Immature natural killer cell (primary cell): ENCODE measurements around the gene CDH13. TPM values are rescaled to one million over a fixed set of nuclear protein-coding genes. Genes with fewer than 3 reads are reported as not detected.

Experiments used
- DNase-seq, 3 donors: peaks; one replicate each; pipeline ENCODE4 v3.0.0; 2022; ENCODE audit warnings: mixed read lengths in 1 of 3
- H3K27ac Mint-ChIP-seq, 6 donors: one replicate each; pipeline ENCODE4 v1.8.0; 2020; ENCODE audit warnings: mixed read lengths in 6 of 6, mild to moderate bottlenecking in 5 of 6, inconsistent platforms in 4 of 6, moderate library complexity in 3 of 6
- H3K27me3 Mint-ChIP-seq, 3 donors: one replicate each; pipeline ENCODE4 v1.8.0; 2020 to 2021; ENCODE audit warnings: low read depth in 3 of 3, mild to moderate bottlenecking in 3 of 3, mixed read lengths in 3 of 3, moderate library complexity in 3 of 3, inconsistent platforms in 1 of 3
- H3K36me3 Mint-ChIP-seq, 3 donors: one replicate each; pipeline ENCODE4 v1.8.0; 2020; ENCODE audit warnings: mixed read lengths in 3 of 3, inconsistent platforms in 2 of 3, mild to moderate bottlenecking in 2 of 3
- H3K4me1 Mint-ChIP-seq, 2 donors: one replicate each; pipeline ENCODE4 v1.8.0; 2020; ENCODE audit warnings: inconsistent platforms in 2 of 2, mild to moderate bottlenecking in 2 of 2, mixed read lengths in 2 of 2, moderate library complexity in 1 of 2
- H3K4me3 Mint-ChIP-seq, 5 donors: one replicate each; pipeline ENCODE4 v1.8.0; 2020; ENCODE audit warnings: mild to moderate bottlenecking in 5 of 5, mixed read lengths in 5 of 5, inconsistent platforms in 3 of 5, moderate library complexity in 3 of 5
- H3K9me3 Mint-ChIP-seq, 6 donors: one replicate each; pipeline ENCODE4 v1.8.0; 2020; ENCODE audit warnings: mild to moderate bottlenecking in 6 of 6, mixed read lengths in 6 of 6, inconsistent platforms in 4 of 6, moderate library complexity in 3 of 6
- polyA plus RNA-seq, 3 donors: library from polyadenylated mRNA; unstranded; fragments of 300-500 nt; fragmentation: Illumina TruSeq; gene quantifications; one replicate each; pipeline ENCODE4 v1.2.3, GENCODE V29; 2021

Gene CDH13
- polyA plus RNA-seq, 3 donors from 2014 or later, result not detected

DNA sequence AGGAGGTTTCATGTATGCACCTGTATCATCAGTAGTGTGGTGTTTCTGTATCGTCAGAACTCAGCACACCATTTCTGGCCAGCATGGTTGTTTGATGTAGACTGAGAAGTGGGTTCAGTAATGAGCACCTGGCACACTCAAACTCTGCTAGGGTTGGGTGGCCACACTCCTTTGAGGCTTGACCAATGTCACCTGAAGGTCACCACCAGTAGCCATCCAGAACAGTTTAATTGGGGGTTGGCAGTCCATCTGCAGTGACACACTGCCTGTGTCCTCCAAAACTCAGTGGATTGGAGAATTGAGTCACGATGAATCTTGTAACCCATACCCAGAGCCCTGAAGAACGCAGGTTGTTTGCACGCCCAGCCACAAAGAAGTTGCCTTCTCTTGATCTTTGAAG is 1094.2 kb downstream of the CDH13 start:
- Mint-ChIP-seq H3K9me3 (peaks cover 0 to 2% (median 0%) of the 10 kb centered on the region in 6 donors), H3K4me3 (no peak overlapping the region), H3K36me3 (no peaks in the 10 kb centered on the region), H3K27ac (no peak overlapping the region), H3K27me3 (peaks cover 0 to 3% (median 2%) of the 10 kb centered on the region in 3 donors), H3K4me1 (peaks cover 0 to under 1% of the 10 kb centered on the region in 2 donors)
- DNase-seq, result no peak

DNA sequence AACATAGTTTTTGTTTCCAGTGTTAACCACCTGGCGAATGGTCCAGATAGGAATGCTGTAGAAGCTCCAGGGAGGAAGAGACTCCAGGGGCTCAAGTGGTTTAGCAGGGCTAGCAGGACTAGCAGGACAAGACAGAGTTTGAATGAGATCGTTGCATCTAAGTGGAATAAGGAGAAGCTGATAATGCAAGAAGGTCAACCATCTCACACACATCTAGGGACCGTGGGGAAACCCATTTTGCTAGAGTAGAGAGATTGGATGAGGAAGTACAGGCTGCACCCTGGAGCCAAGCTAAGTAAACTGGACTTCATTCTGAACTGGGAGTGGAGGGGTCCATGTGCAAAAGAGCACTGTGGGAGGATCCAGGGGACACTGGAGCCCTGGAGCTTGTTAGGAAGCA is 1094.9 kb downstream of the CDH13 start:
- no peak overlapping the region for H3K4me3 Mint-ChIP-seq
- H3K27ac Mint-ChIP-seq, result no peak overlapping the region
- peaks cover under 1 to 7% of the 10 kb centered on the region in 2 donors for H3K4me1 Mint-ChIP-seq

DNA sequence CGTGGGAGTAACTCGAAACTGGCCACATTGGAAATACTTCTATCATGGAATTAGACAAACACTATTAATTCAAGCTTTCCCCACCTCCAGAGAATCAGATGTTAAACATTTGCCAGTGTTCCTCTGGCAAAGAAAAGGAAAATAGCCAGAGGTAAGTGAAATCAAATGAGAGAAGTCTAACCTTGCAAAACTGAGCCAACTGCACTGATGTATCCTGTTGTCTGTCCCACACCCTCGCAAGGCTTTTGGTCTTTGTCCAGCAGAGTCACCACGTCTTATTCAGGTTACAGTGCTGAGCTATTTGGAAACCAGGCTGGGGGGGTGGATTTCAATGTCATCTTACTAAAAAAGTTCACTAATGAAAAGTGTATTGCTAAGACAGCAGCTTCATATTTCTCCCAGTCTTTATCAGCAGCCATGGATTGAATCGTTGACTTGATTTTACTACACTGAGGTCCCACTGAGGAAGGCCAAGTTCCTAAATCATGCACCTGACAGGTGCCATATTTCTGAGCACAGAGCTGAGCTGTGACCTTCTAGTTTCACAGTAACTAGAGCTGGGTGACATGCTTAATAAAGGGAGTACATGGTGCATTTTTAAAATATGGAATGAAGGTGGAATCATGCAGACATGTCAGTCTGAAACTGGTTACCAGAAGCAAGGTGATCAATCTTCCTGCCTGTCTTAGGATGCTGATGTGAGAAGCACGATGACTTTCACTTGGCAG is 1095.9 kb downstream of the CDH13 start:
- Mint-ChIP-seq H3K27ac (no peak overlapping the region), H3K4me3 (no peak overlapping the region)

More for the DNA sequence above, 1094.9 kb downstream of the CDH13 start:
- Mint-ChIP-seq H3K9me3 (peaks cover 0 to 2% (median 0%) of the 10 kb centered on the region in 6 donors), H3K27me3 (peaks cover 2 to 3% (median 2%) of the 10 kb centered on the region in 3 donors), H3K36me3 (no peaks in the 10 kb centered on the region)
- DNase-seq, result no peak

DNA sequence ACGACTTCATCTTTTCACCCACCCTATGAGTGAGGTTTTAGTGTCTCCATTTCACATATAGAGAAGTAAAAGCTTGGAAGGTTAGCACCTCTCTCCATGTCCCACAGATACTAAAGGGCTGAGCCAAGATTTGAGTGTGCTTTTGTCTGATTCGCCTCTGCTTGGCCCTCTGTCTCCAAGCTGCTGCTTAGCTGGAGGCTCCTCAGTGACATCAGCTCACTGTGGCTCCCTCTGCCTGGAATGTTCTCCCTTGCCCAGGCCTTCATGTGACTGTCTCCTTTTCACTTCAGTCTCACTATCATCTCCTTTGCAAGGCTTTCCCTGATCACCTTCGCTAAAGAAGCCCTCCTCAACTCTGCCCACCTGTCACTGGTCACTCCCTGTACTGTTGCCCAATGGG is 1096.5 kb downstream of the CDH13 start:
- no peak for DNase-seq
- no peaks in the 10 kb centered on the region for H3K36me3 Mint-ChIP-seq

More for the DNA sequence above, 1095.9 kb downstream of the CDH13 start:
- H3K9me3 Mint-ChIP-seq, result peaks cover 0 to 2% (median 0%) of the 10 kb centered on the region in 6 donors
- H3K27me3 Mint-ChIP-seq, result peaks cover 2 to 3% (median 2%) of the 10 kb centered on the region in 3 donors
- no peak for DNase-seq
- H3K4me1 Mint-ChIP-seq, result peaks cover 8 to 16% of the 10 kb centered on the region in 2 donors
- H3K36me3 Mint-ChIP-seq, result no peaks in the 10 kb centered on the region

DNA sequence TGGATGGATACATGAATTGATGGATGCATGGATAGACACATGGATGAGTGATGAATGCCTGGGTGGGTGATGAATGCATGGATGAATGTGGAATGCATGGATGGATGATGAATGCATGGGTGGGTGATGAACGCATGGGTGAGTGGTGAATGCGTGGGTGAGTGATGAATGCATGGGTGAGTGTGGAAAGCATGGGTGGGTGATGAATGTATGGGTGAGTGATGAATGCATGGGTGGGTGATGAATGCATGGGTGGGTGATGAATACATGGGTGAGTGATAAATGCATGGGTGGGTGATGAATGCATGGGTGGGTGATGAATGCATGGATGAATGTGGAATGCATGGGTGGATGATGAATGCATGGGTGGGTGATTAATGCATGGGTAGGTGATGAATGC is 1097.1 kb downstream of the CDH13 start:
- Mint-ChIP-seq H3K4me3 (no peak overlapping the region), H3K4me1 (peaks cover 8 to 17% of the 10 kb centered on the region in 2 donors), H3K9me3 (peaks cover 0 to 2% (median 0%) of the 10 kb centered on the region in 6 donors), H3K27ac (no peak overlapping the region), H3K27me3 (peaks cover 2 to 3% (median 2%) of the 10 kb centered on the region in 3 donors), H3K36me3 (no peaks in the 10 kb centered on the region)
- DNase-seq, result no peak

More for the DNA sequence above, 1096.5 kb downstream of the CDH13 start:
- Mint-ChIP-seq H3K27ac (no peak overlapping the region), H3K9me3 (peaks cover 0 to 2% (median 0%) of the 10 kb centered on the region in 6 donors), H3K4me1 (peaks cover 8 to 17% of the 10 kb centered on the region in 2 donors), H3K27me3 (peaks cover 2 to 3% (median 2%) of the 10 kb centered on the region in 3 donors), H3K4me3 (no peak overlapping the region)

DNA sequence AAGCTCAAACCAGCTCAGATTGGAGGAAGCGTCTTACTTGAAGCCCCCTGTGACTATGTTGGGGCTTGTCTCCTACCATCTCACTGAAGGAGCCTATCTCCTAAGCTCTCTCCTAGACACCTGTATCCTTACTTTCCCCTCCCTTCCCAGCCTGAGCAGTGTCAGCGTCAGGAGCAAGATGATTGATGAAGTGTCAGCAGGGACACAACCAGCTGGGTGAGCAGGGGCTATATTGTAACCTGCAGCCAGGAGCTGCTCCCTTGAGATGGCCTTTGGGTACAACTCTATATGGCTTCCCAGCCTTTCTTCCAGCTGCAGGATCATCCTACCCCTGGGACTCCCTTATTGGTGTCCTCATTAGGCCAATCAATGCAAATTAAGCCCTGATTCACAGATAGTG is 1097.8 kb downstream of the CDH13 start:
- DNase-seq, result no peak
- Mint-ChIP-seq H3K36me3 (no peaks in the 10 kb centered on the region), H3K4me1 (peaks cover 8 to 17% of the 10 kb centered on the region in 2 donors), H3K4me3 (no peak overlapping the region), H3K27me3 (peaks cover 2 to 3% (median 2%) of the 10 kb centered on the region in 3 donors), H3K27ac (no peak overlapping the region), H3K9me3 (peaks cover 0 to 2% (median 0%) of the 10 kb centered on the region in 6 donors)

DNA sequence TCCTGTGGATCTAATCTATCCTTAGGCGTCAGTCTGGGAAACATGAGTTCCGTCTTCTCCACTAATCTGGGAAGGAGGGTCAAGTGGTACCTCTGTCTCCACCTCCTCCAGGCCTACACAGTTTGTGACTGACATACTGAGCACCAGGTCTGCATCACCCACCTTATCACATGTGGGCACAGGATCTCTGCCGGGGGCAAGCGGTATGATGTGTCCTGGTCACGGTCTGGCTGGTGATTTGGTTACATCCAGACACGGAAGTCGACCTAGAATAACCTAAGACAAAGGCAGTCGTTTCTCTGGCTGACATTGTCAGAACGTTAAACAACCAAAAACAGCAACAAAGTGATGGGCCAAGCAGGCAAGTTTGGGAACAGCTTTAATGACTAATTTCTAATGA is 1098.5 kb downstream of the CDH13 start:
- no peak for DNase-seq
- no peak overlapping the region for H3K27ac Mint-ChIP-seq
- no peaks in the 10 kb centered on the region for H3K9me3 Mint-ChIP-seq
- peaks cover 8 to 17% of the 10 kb centered on the region in 2 donors for H3K4me1 Mint-ChIP-seq
- no peaks in the 10 kb centered on the region for H3K36me3 Mint-ChIP-seq
- H3K27me3 Mint-ChIP-seq, result peaks cover 2 to 3% (median 2%) of the 10 kb centered on the region in 3 donors
- no peak overlapping the region for H3K4me3 Mint-ChIP-seq

DNA sequence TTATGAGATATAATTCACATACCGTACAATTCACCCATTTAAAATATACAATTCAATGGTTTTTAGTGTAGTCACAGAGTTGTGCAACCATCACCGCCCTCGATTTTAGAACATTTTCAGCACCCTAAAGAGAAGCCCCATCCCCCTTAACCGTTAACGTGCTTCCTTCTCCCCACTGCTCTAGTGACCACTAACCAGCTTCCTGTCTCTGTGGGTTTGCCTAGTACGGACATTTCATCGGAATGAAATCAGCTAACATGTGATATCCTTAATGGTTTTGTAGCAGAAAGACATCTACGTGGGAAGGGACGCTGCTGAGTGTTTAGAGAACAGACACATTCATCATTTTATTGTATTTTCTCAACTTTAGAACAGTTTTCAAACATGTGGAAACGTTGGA is 1100.2 kb downstream of the CDH13 start:
- Mint-ChIP-seq H3K27me3 (peaks cover 2 to 5% (median 3%) of the 10 kb centered on the region in 3 donors), H3K27ac (peak overlapping the region in 1 of 6 donors; percentile 34), H3K36me3 (no peaks in the 10 kb centered on the region), H3K4me3 (peak overlapping the region in 3 of 5 donors; percentile 22 to 43 (median 35)), H3K9me3 (peaks cover 0 to 5% (median 0%) of the 10 kb centered on the region in 6 donors), H3K4me1 (peaks cover 8 to 17% of the 10 kb centered on the region in 2 donors)
- DNase-seq, result peak in 1 of 3 donors; percentile 0

DNA sequence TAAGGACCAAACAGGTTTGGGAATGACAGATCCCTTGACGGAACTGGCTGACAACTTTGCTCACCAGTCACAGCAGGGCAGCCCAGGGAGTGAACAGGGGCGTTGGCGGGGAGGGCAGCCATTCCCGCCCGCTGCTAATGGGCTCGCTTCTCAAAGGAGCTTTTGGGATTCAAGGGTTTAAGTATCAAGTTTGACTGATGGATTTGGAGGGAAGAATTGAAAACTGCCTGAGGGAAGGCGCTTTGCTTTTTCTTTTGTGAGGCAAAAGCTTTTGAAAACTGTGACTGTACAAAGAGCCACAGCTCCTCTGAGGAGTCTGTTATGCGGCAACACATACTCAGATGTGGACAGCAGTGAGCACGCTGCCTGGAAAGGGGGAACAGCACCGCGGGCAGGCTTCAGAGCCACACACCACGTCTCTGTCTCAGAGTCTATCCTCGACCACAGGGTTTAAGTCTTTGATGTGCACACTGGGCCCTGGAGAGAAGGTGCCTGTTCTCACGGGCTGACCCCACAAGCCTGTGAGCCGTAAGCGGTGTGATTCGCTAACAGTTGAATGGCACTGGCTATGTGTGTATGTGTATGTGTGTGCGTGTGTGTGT is 1101.1 kb downstream of the CDH13 start:
- Mint-ChIP-seq H3K27ac (no peak overlapping the region), H3K4me1 (peaks cover 8 to 17% of the 10 kb centered on the region in 2 donors), H3K4me3 (peak overlapping the region in 1 of 5 donors; percentile 4), H3K36me3 (no peaks in the 10 kb centered on the region), H3K27me3 (peaks cover 2 to 5% (median 3%) of the 10 kb centered on the region in 3 donors), H3K9me3 (peaks cover 0 to 7% (median 0%) of the 10 kb centered on the region in 6 donors)
- DNase-seq, result no peak

DNA sequence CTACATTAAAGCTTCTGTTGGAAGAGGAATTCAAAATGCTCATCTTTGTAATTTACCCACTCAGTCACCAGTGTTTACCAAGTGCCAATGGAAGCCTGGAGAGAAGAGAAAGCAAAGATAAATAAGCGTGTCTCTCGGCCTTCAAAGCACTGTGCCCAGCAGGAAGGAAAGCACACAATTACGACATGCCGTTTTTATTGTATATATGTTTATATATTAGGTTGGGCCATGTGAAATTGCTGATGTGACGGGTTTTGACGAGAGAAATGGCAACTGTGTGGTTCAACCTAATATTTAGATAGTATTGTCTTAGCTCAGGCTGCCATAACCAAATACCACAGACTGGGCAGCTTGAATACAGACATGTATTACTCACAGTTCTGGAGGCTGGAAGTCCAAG is 1101.7 kb downstream of the CDH13 start:
- H3K4me3 Mint-ChIP-seq, result peak overlapping the region in 1 of 5 donors; percentile 4
- peaks cover 0 to 7% (median 0%) of the 10 kb centered on the region in 6 donors for H3K9me3 Mint-ChIP-seq
- peaks cover 2 to 5% (median 3%) of the 10 kb centered on the region in 3 donors for H3K27me3 Mint-ChIP-seq
- H3K36me3 Mint-ChIP-seq, result no peaks in the 10 kb centered on the region
- peaks cover 8 to 17% of the 10 kb centered on the region in 2 donors for H3K4me1 Mint-ChIP-seq
- no peak overlapping the region for H3K27ac Mint-ChIP-seq
- no peak for DNase-seq

DNA sequence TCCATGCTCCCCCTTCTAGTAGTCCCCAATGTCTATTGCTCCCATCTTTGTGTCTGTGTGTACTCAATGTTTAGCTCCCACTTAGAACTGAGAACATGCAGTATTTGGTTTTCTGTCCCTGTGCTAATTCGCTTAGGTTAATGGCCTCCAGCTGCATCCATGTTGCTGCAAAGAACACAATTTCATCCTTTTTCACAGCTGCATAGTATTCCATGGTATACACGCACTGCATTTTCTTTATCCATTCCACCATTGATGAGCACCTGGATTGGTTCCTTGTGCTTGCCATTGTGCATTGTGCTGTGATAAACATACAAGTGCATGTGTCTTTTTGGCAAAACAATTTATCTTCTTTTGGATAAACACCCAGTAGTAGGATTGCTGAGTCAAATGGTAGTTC is 1104.0 kb downstream of the CDH13 start:
- H3K27me3 Mint-ChIP-seq, result peaks cover 2 to 3% (median 2%) of the 10 kb centered on the region in 3 donors
- peaks cover 9 to 22% (median 15%) of the 10 kb centered on the region in 6 donors for H3K9me3 Mint-ChIP-seq
- H3K27ac Mint-ChIP-seq, result no peak overlapping the region
- peaks cover 8 to 17% of the 10 kb centered on the region in 2 donors for H3K4me1 Mint-ChIP-seq
- H3K36me3 Mint-ChIP-seq, result peaks cover 0 to 4% (median 4%) of the 10 kb centered on the region in 3 donors
- no peak overlapping the region for H3K4me3 Mint-ChIP-seq
- DNase-seq, result no peak

DNA sequence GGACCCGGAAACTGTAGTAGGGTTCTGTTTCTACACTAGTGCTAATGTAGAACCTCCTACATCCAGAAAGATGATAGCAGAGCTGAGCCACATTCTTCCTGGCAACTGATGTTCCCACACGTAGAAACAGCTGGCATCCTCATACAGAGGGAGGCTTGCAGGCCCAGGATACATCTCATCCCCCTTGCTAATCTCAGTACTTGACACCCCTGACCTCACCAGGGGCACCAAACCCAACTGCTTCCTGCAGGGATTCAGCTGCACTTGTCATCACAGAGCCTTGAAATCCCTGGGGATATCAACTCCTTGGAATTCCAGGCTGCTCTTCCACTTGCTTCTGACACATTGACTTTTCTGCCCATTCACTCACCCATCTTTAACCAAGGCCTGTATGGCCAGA is 1105.8 kb downstream of the CDH13 start:
- H3K27ac Mint-ChIP-seq, result no peak overlapping the region
- peaks cover 0 to 3% (median 2%) of the 10 kb centered on the region in 3 donors for H3K27me3 Mint-ChIP-seq
- peaks cover 0 to 2% of the 10 kb centered on the region in 2 donors for H3K4me1 Mint-ChIP-seq
- peaks cover 0 to 4% (median 4%) of the 10 kb centered on the region in 3 donors for H3K36me3 Mint-ChIP-seq
- H3K9me3 Mint-ChIP-seq, result peaks cover 9 to 23% (median 15%) of the 10 kb centered on the region in 6 donors
- DNase-seq, result no peak
- no peak overlapping the region for H3K4me3 Mint-ChIP-seq

DNA sequence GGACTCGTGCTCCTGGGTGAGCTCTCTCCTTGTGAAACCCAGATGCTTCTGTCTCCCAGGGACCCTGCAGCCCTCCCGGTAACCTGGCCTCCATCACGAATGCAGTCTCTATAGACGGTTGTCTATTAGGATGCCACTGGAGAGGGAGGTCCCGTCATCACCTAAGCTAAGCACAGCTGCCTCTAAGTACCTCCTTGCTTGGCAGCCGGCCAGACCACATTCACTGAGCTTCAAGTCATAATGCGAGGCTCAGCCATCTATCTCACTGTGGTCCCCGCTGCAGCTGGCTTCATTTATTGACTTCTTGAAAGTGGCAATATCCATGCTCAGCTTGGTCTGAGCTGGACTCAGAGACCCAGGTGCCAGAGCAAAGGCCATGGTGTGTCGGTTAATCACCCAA is 1106.5 kb downstream of the CDH13 start:
- DNase-seq, result no peak
- H3K27ac Mint-ChIP-seq, result no peak overlapping the region
- H3K4me1 Mint-ChIP-seq, result no peaks in the 10 kb centered on the region
- no peak overlapping the region for H3K4me3 Mint-ChIP-seq
- peaks cover 0 to 3% (median 2%) of the 10 kb centered on the region in 3 donors for H3K27me3 Mint-ChIP-seq
- H3K9me3 Mint-ChIP-seq, result peaks cover 9 to 23% (median 15%) of the 10 kb centered on the region in 6 donors
- peaks cover 0 to 4% (median 4%) of the 10 kb centered on the region in 3 donors for H3K36me3 Mint-ChIP-seq

DNA sequence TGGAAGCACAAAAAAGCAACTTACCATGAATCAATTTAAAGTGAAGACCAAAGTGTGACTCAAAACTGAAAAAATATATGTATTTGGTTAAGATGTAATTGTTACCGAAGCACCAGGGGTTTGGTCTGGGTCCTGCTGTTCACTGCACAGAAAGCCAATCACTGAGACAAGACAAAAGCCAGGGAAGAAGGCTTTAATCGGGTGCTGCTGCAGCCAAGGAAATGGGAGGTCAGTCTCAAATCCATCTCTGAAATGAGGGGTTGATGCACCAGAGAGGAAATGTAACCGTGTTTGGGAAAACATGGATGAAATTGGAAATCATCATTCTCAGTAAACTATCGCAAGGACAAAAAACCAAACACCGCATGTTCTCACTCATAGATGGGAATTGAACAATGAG is 1107.4 kb downstream of the CDH13 start:
- no peak overlapping the region for H3K27ac Mint-ChIP-seq
- peaks cover 0 to 3% (median 2%) of the 10 kb centered on the region in 3 donors for H3K27me3 Mint-ChIP-seq
- peaks cover 0 to 4% (median 4%) of the 10 kb centered on the region in 3 donors for H3K36me3 Mint-ChIP-seq
- no peaks in the 10 kb centered on the region for H3K4me1 Mint-ChIP-seq
- peaks cover 9 to 23% (median 15%) of the 10 kb centered on the region in 6 donors for H3K9me3 Mint-ChIP-seq
- H3K4me3 Mint-ChIP-seq, result no peak overlapping the region
- DNase-seq, result no peak
